Colon (tissue), 2 donors: ENCODE results near the gene RNF121.

Experiments used
- FAIRE-seq: peaks from 2 replicates; lab custom pipeline; 2012; peaks lifted over from hg19 to GRCh38; lab: Jason Lieb, UNC
- donor health status: control.
- donor health status: control.

RNF121 gene

GRCh38 chr11:72039031-72039855 is 110.4 kb downstream of the RNF121 start:
- no peak for FAIRE-seq

GRCh38 chr11:72039856-72040401 is 111.1 kb downstream of the RNF121 start:
- no peak for FAIRE-seq

GRCh38 chr11:72040491-72041363 is 111.9 kb downstream of the RNF121 start:
- no peak for FAIRE-seq

- FAIRE-seq = no peak
Observed at GRCh38 chr11:72041364-72042063, 112.7 kb downstream of the RNF121 start.

- FAIRE-seq = no peak
Observed at GRCh38 chr11:72042064-72042745, 113.4 kb downstream of the RNF121 start.

GRCh38 chr11:72045849-72046248 is 117.0 kb downstream of the RNF121 start:
- no peak for FAIRE-seq
